Epithelial cell of proximal tubule (primary cell): ENCODE results near the gene MBTPS2. TPM values are rescaled to one million over a fixed set of nuclear protein-coding genes. Genes with fewer than 3 reads are reported as not detected.

ENCODE experiments used
- DNase-seq: peaks from one replicate; pipeline ENCODE4 v3.0.0-alpha.2; 2011; ENCODE audit warnings: low read depth
- H3K4me3 ChIP-seq: 2 replicates; pipeline ENCODE4 v1.5.1; 2011; ENCODE audit warnings: low read depth, mild to moderate bottlenecking, low read length
- total RNA-seq: library from RNA; depleted of rRNA; stranded (reverse); fragments of >200 nt; gene quantifications from 2 replicates; pipeline ENCODE4 v1.2.3, GENCODE V29; 2015
- TF ChIP-seq, protein P1 (sequence below): conservative IDR thresholded peaks from 2 replicates; pipeline ENCODE4 v1.5.1; 2012; ENCODE audit warnings: low read depth, mild to moderate bottlenecking, low read length

MBTPS2 gene
- total RNA-seq, 1 donor from 2014 or later: 5.0 TPM

- H3K4me3 ChIP-seq: no peak overlapping the region
- no peak for DNase-seq
- TF ChIP-seq, protein P1, sequence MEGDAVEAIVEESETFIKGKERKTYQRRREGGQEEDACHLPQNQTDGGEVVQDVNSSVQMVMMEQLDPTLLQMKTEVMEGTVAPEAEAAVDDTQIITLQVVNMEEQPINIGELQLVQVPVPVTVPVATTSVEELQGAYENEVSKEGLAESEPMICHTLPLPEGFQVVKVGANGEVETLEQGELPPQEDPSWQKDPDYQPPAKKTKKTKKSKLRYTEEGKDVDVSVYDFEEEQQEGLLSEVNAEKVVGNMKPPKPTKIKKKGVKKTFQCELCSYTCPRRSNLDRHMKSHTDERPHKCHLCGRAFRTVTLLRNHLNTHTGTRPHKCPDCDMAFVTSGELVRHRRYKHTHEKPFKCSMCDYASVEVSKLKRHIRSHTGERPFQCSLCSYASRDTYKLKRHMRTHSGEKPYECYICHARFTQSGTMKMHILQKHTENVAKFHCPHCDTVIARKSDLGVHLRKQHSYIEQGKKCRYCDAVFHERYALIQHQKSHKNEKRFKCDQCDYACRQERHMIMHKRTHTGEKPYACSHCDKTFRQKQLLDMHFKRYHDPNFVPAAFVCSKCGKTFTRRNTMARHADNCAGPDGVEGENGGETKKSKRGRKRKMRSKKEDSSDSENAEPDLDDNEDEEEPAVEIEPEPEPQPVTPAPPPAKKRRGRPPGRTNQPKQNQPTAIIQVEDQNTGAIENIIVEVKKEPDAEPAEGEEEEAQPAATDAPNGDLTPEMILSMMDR: no peak
Observed at GRCh38 chrX:21875013-21875412, 35.6 kb downstream of the MBTPS2 start.

DNA sequence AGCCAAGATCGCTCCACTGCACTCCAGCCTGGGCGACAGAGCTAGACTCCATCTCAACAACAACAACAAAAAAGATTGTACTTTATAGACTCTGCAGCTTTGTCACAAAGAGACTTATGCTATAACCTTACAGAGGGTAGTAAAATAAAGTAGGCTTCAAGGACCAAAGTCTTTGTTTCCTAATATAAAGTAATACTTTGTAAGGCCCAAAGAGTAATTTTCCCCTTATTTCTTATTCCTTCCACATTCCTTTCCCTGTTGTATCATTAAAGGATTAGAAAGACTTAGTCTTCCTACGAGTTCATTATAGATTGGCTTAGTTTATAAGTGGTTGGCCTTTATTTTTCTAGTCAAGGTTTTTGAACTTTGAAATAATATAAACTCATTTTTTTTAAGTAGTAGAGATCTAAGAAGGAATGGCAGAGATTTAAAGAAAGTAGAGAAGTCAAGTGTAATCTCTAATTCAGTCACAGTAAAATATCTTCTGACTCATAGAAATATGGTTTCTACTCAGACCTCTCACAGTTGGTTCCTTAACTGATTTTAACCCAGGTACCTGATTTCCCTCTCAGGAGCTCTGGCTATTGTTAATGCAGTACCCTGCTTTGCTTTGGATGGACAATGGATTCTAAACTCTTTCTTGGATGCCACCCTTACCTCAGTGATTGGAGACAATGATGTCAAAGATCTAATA lies 42.6 kb downstream of the MBTPS2 start:
- no peak for DNase-seq
- no peak overlapping the region for H3K4me3 ChIP-seq
- TF ChIP-seq, protein P1: no peak

DNA sequence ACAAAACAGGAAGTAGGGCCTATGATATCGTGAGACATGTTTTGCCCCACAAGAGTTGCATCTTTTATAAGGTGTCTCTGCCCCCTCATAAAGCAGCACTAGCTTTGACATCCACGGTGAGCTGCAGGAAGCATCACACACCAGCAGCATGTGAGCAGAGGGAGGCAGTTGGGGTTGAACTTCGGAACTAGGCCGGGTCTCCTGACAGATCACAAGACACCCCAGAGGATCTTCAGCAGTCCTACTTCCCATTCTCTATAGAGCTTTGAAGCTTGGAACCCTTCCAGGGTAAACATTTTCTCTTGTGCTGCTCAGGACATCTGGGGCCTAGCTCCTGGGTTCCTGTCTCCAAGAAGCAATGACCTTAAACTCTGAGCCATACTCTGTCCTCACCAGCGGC lies 43.8 kb downstream of the MBTPS2 start:
- peak; percentile 19 for DNase-seq
- TF ChIP-seq, protein P1: no peak
- H3K4me3 ChIP-seq: no peak overlapping the region

DNA sequence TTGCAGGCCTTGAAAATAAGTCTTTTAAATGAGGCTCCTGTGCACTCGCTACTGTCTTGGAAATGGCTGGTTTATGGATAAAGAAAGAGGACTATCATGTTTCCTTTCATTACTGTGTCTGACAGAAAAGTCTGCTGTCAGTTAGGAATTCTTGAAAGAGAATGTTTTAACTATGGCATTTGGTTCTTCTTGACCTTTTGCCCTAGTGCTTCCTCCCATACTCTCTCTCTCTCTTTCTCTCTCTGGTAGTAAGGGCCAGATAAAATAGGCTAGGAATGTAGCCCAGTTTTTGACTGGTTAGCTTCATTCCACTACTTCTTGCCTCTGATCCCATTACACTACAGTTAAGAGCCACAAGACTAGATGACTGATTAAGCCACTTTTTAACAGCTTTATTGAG lies 46.2 kb downstream of the MBTPS2 start:
- H3K4me3 ChIP-seq: no peak overlapping the region
- DNase-seq: no peak
- TF ChIP-seq, protein P1: no peak

- no peak for DNase-seq
- TF ChIP-seq, protein P1: no peak
- no peak overlapping the region for H3K4me3 ChIP-seq
Observed at GRCh38 chrX:21905313-21905712, 65.9 kb downstream of the MBTPS2 start.

DNA sequence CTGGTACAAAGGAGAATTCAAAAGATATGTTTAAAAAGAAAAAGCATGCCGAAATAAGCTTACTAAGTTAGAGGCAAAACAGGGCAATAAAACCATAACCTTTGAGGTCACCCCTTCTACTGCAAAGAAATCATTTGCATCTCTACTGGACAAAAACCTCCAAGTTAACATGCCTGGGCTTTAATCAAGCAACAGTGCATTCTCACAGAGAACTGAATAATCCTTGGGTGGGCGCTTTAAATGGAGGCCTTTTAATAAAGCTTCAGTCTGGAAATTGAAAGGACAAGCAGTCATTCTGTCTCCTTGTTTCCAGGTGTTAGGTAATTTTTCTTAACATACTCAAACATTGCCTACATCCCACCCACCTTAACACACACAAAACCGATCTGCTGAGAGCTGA lies 66.5 kb downstream of the MBTPS2 start:
- no peak for DNase-seq
- TF ChIP-seq, protein P1: no peak
- no peak overlapping the region for H3K4me3 ChIP-seq

- TF ChIP-seq, protein P1: no peak
- no peak overlapping the region for H3K4me3 ChIP-seq
- DNase-seq: no peak
Observed at GRCh38 chrX:21907260-21907659, 67.8 kb downstream of the MBTPS2 start.
